GM04503 (cell line): ENCODE results near the gene MRPS10.
A peak's percentile ranks its signal among the peaks of the same experiment; 100 is the strongest.
"Not testable (repeated sequence)": the region's sequence is repeated elsewhere in the genome, so short reads cannot be mapped to it uniquely, and the experiment has no call there.

Experiments
- DNase-seq: peaks from one replicate; pipeline ENCODE4 v3.0.0-alpha.2; 2012; ENCODE audit warnings: low read depth

Gene MRPS10

GRCh38 chr6:42207559-42207958 is 10.1 kb downstream of the MRPS10 start:
- not testable (repeated sequence) for DNase-seq

GRCh38 chr6:42204768-42205282 is 12.8 kb downstream of the MRPS10 start:
- DNase-seq, result no peak

- no peak for DNase-seq
Measured at GRCh38 chr6:42203183-42203582, 14.5 kb downstream of the MRPS10 start.

- not testable (repeated sequence) for DNase-seq
Measured at GRCh38 chr6:42202131-42202915, 15.3 kb downstream of the MRPS10 start.

- DNase-seq, result no peak
Measured at GRCh38 chr6:42201382-42201781, 16.3 kb downstream of the MRPS10 start.

- DNase-seq, result peak; percentile 86
Measured at GRCh38 chr6:42200035-42200434, 17.6 kb downstream of the MRPS10 start.

- DNase-seq, result no peak
Measured at GRCh38 chr6:42199106-42199981, 18.3 kb downstream of the MRPS10 start.

GRCh38 chr6:42197555-42198362 is 19.9 kb downstream of the MRPS10 start:
- peak; percentile 54 for DNase-seq

GRCh38 chr6:42195415-42195814 is 22.2 kb downstream of the MRPS10 start:
- DNase-seq, result no peak

GRCh38 chr6:42194056-42194455 is 23.6 kb downstream of the MRPS10 start:
- DNase-seq, result no peak

GRCh38 chr6:42193491-42193894 is 24.2 kb downstream of the MRPS10 start:
- no peak for DNase-seq

- DNase-seq, result not testable (repeated sequence)
Measured at GRCh38 chr6:42192385-42192784, 25.3 kb downstream of the MRPS10 start.

- peak; percentile 85 for DNase-seq
Measured at GRCh38 chr6:42190554-42191183, 27.0 kb downstream of the MRPS10 start.

- no peak for DNase-seq
Measured at GRCh38 chr6:42188406-42188805, 29.3 kb downstream of the MRPS10 start.

- DNase-seq, result no peak
Measured at GRCh38 chr6:42185597-42185996, 32.1 kb downstream of the MRPS10 start.

GRCh38 chr6:42184475-42184874 is 33.2 kb downstream of the MRPS10 start:
- no peak for DNase-seq

GRCh38 chr6:42182101-42182500 is 35.6 kb downstream of the MRPS10 start:
- no peak for DNase-seq

GRCh38 chr6:42179945-42180313 is 37.7 kb downstream of the MRPS10 start:
- no peak for DNase-seq

GRCh38 chr6:42179261-42179944 is 38.3 kb downstream of the MRPS10 start:
- DNase-seq, result no peak

- no peak for DNase-seq
Measured at GRCh38 chr6:42177514-42178364, 39.9 kb downstream of the MRPS10 start.
